ENCODE results near the gene DLGAP3. TPM values are rescaled to one million over a fixed set of nuclear protein-coding genes. Genes with fewer than 3 reads are reported as not detected.

Gene DLGAP3
- total RNA-seq, 1 experiment from 2014 or later, result not detected

DNA sequence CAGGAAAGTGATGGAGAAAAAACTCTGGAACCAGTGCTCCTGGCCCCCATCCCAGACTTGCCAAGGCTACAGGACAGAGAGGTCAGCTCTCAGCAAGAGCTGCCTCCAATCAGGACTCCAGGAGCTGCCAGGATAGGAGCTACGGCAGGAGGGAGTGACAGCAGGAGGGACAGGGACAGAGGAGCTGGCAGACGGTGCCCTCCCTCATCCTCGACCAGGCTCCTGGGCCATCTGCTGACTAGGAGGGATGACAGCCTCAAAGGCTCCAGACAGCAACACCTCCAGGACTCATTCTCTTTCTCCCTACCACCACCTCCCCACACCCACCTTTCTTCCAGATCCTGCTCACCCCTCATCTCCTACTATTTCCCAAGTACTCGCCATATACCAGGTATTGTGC lies 22.7 kb downstream of the DLGAP3 start:
- intact Hi-C loops (cut with micrococcal nuclease; ENCODE audit: unreplicated experiment), result no loop called here
- ChIA-PET CTCF (no interaction called here), POLR2A (ENCODE audit: low non-redundant PET) (no interaction called here)
- no peak overlapping the region for H3K4me3 ChIP-seq (ENCODE audit: low read depth, low read length, poor library complexity, severe bottlenecking)
- H3K27me3 ChIP-seq (replicated peaks; ENCODE audit: insufficient read depth, low read depth, low read length, poor library complexity), result peaks cover 29% of the 10 kb centered on the region
- TF ChIP-seq EZH2 (IDR thresholded peaks at IDR 0.05; ENCODE audit: borderline replicate concordance, low read depth, low read length, poor library complexity, severe bottlenecking), result no peak
- TF ChIP-seq, protein P1, sequence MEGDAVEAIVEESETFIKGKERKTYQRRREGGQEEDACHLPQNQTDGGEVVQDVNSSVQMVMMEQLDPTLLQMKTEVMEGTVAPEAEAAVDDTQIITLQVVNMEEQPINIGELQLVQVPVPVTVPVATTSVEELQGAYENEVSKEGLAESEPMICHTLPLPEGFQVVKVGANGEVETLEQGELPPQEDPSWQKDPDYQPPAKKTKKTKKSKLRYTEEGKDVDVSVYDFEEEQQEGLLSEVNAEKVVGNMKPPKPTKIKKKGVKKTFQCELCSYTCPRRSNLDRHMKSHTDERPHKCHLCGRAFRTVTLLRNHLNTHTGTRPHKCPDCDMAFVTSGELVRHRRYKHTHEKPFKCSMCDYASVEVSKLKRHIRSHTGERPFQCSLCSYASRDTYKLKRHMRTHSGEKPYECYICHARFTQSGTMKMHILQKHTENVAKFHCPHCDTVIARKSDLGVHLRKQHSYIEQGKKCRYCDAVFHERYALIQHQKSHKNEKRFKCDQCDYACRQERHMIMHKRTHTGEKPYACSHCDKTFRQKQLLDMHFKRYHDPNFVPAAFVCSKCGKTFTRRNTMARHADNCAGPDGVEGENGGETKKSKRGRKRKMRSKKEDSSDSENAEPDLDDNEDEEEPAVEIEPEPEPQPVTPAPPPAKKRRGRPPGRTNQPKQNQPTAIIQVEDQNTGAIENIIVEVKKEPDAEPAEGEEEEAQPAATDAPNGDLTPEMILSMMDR (conservative IDR thresholded peaks at IDR 0.05; ENCODE audit: low read depth, low read length), result no peak
- no peak for DNase-seq (ENCODE audit: low spot score)
- H3K4me1 ChIP-seq (ENCODE audit: insufficient read depth, low read length, poor library complexity, severe bottlenecking), result no peaks in the 10 kb centered on the region
- H3K9me3 ChIP-seq (ENCODE audit: low read depth, low read length, poor library complexity, severe bottlenecking), result no peaks in the 10 kb centered on the region
- no TSS peak for BruUV-seq (replicated peaks)
- no peak overlapping the region for H3K27ac ChIP-seq (ENCODE audit: low read depth, low read length, poor library complexity, severe bottlenecking)
- no peaks in the 10 kb centered on the region for H3K36me3 ChIP-seq (ENCODE audit: insufficient read depth, low read length, poor library complexity, severe bottlenecking)

GRCh38 chr1:34906222-34906621 lies 23.2 kb downstream of the DLGAP3 start:
- no peak for DNase-seq (ENCODE audit: low spot score)
- Histone ChIP-seq H3K4me1 (ENCODE audit: insufficient read depth, low read length, poor library complexity, severe bottlenecking) (no peaks in the 10 kb centered on the region), H3K27ac (ENCODE audit: low read depth, low read length, poor library complexity, severe bottlenecking) (no peak overlapping the region), H3K27me3 (replicated peaks; ENCODE audit: insufficient read depth, low read depth, low read length, poor library complexity) (peaks cover 31% of the 10 kb centered on the region), H3K4me3 (ENCODE audit: low read depth, low read length, poor library complexity, severe bottlenecking) (no peak overlapping the region), H3K9me3 (ENCODE audit: low read depth, low read length, poor library complexity, severe bottlenecking) (no peaks in the 10 kb centered on the region), H3K36me3 (ENCODE audit: insufficient read depth, low read length, poor library complexity, severe bottlenecking) (no peaks in the 10 kb centered on the region)
- ChIA-PET POLR2A (ENCODE audit: low non-redundant PET) (no interaction called here), CTCF (no interaction called here)
- intact Hi-C loops (cut with micrococcal nuclease; ENCODE audit: unreplicated experiment), result no loop called here
- TF ChIP-seq EZH2 (IDR thresholded peaks at IDR 0.05; ENCODE audit: borderline replicate concordance, low read depth, low read length, poor library complexity, severe bottlenecking), result no peak
- TF ChIP-seq, protein P1 (conservative IDR thresholded peaks at IDR 0.05; ENCODE audit: low read depth, low read length), result no peak
- no TSS peak for BruUV-seq (replicated peaks)

DNA sequence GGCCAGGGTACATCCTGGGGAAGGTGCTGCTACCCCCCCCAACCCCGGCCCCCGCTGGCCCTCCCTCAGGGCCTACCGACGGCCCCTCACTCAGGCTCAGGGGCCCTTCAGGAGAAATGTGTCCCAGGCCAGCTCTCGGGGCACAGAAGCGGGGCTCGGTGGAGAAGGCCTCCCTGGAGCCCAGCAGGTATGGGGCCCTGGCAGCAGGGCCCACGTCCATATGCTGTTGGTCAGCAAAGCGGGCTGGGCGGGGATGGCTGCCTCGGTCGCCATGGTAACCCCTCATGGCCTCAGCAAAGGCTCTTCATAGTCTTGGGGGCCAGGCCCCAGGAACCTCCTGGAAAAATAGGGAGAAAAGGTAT lies 24.4 kb downstream of the DLGAP3 start:
- CTCF ChIA-PET, result no interaction called here
- BruUV-seq (replicated peaks), result no TSS peak
- TF ChIP-seq, protein P1 (conservative IDR thresholded peaks at IDR 0.05; ENCODE audit: low read depth, low read length), result no peak
- TF ChIP-seq EZH2 (IDR thresholded peaks at IDR 0.05; ENCODE audit: borderline replicate concordance, low read depth, low read length, poor library complexity, severe bottlenecking), result no peak
- H3K27me3 ChIP-seq (replicated peaks; ENCODE audit: insufficient read depth, low read depth, low read length, poor library complexity), result peaks cover 34% of the 10 kb centered on the region
- intact Hi-C loops (cut with micrococcal nuclease; ENCODE audit: unreplicated experiment), result no loop called here
- H3K4me3 ChIP-seq (ENCODE audit: low read depth, low read length, poor library complexity, severe bottlenecking), result no peak overlapping the region
- POLR2A ChIA-PET (ENCODE audit: low non-redundant PET), result no interaction called here
- H3K27ac ChIP-seq (ENCODE audit: low read depth, low read length, poor library complexity, severe bottlenecking), result no peak overlapping the region
- H3K36me3 ChIP-seq (ENCODE audit: insufficient read depth, low read length, poor library complexity, severe bottlenecking), result no peaks in the 10 kb centered on the region
- DNase-seq (ENCODE audit: low spot score), result no peak
- no peaks in the 10 kb centered on the region for H3K9me3 ChIP-seq (ENCODE audit: low read depth, low read length, poor library complexity, severe bottlenecking)
- H3K4me1 ChIP-seq (ENCODE audit: insufficient read depth, low read length, poor library complexity, severe bottlenecking), result no peaks in the 10 kb centered on the region
